ENCODE results near the gene EIF2D. TPM values are rescaled to one million over a fixed set of nuclear protein-coding genes. Genes with fewer than 3 reads are reported as not detected.

EIF2D gene
- total RNA-seq, 1 donor from 2014 or later = 19.5 TPM

GRCh38 chr1:206569556-206569955 lies 42.7 kb downstream of the EIF2D start:
- Mint-ChIP-seq H3K9me3 (ENCODE audit: unreplicated experiment) (no peaks in the 10 kb centered on the region), H3K27me3 (ENCODE audit: unreplicated experiment) (peaks cover 3% of the 10 kb centered on the region), H3K27ac (ENCODE audit: unreplicated experiment) (no peak overlapping the region), H3K4me3 (ENCODE audit: unreplicated experiment) (no peak overlapping the region), H3K4me1 (ENCODE audit: low read depth, unreplicated experiment) (peaks cover 6% of the 10 kb centered on the region), H3K36me3 (ENCODE audit: unreplicated experiment) (no peaks in the 10 kb centered on the region)
- TF ChIP-seq CTCF (IDR thresholded peaks at IDR 0.05; ENCODE audit: partially characterized antibody, unreplicated experiment) = no peak
- no peak for DNase-seq

DNA sequence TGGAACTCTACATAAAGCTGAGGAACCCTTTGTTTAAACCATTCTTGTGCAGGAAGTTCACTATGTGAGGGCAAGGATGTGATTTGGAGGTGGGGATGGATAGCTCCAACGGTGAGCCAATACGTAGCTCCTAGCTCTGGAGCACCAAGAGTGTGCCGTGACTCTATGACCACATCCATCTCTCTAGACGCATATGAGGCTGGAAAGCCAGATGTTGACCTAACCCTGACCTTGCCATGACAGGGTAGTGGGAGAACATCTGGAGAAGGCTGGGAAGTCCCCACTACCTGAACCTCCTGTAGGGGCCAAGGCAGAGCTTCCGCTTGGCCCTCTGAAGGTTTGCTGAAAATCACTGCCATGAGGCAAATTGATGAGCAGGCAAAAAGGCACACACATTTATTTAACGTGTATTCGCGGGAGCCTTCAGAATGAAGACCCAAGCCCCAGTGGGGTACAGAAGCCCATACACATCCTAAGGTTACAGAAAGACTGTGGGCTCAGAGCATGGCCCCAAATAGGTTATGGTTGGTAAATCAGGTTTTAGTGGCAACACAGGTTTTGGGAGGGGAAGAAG lies 43.4 kb downstream of the EIF2D start:
- Mint-ChIP-seq H3K36me3 (ENCODE audit: unreplicated experiment) (no peaks in the 10 kb centered on the region), H3K27ac (ENCODE audit: unreplicated experiment) (no peak overlapping the region), H3K4me1 (ENCODE audit: low read depth, unreplicated experiment) (peaks cover 6% of the 10 kb centered on the region), H3K27me3 (ENCODE audit: unreplicated experiment) (peaks cover 3% of the 10 kb centered on the region), H3K4me3 (ENCODE audit: unreplicated experiment) (no peak overlapping the region), H3K9me3 (ENCODE audit: unreplicated experiment) (peaks cover 3% of the 10 kb centered on the region)
- no peak for TF ChIP-seq CTCF (IDR thresholded peaks at IDR 0.05; ENCODE audit: partially characterized antibody, unreplicated experiment)
- DNase-seq = no peak

DNA sequence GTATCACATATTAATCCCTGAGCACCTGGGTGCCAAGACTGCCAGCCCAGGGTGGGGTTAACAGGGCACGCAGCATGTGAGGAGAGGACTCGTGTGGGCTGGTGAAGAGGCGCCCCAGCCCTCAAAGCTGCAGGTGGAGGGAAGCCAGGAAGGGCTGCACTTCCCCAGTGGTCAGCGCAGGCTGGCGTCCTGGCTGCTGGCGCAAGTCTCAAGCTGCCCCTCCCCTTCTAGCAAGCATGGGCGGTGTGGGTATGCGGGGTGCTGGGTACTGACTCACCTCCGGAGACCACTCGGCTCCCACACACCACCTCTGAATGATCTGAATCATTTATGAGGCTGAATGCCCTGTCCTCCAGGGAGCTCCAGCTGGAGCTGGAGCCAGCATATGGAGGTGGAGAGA lies 44.0 kb downstream of the EIF2D start:
- DNase-seq = no peak
- Mint-ChIP-seq H3K36me3 (ENCODE audit: unreplicated experiment) (no peaks in the 10 kb centered on the region), H3K27me3 (ENCODE audit: unreplicated experiment) (peaks cover 3% of the 10 kb centered on the region), H3K9me3 (ENCODE audit: unreplicated experiment) (peaks cover 3% of the 10 kb centered on the region), H3K4me1 (ENCODE audit: low read depth, unreplicated experiment) (peaks cover 6% of the 10 kb centered on the region), H3K4me3 (ENCODE audit: unreplicated experiment) (no peak overlapping the region), H3K27ac (ENCODE audit: unreplicated experiment) (no peak overlapping the region)
- no peak for TF ChIP-seq CTCF (IDR thresholded peaks at IDR 0.05; ENCODE audit: partially characterized antibody, unreplicated experiment)

DNA sequence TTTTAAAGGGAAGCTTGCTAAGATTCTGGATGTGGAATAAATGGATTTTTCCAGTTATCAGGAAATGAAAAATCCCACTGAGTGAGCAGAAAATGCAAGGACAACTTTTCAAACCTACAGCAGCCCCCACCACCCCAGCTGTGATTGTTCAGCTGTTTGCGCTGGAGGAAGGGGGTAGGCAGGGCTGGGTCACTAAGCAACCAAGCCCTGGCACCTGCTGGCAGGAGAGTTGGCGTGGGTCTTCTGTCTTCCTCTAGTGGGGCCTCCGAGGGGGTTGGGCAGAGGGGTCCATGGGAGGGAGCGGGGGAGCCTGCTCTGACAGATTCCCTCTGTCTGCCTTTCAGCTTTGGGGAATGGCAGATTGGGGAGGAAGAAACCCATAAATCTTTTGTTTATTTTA lies 45.3 kb downstream of the EIF2D start:
- Mint-ChIP-seq H3K27me3 (ENCODE audit: unreplicated experiment) (peaks cover 3% of the 10 kb centered on the region), H3K4me1 (ENCODE audit: low read depth, unreplicated experiment) (peaks cover 6% of the 10 kb centered on the region), H3K4me3 (ENCODE audit: unreplicated experiment) (no peak overlapping the region), H3K9me3 (ENCODE audit: unreplicated experiment) (peaks cover 3% of the 10 kb centered on the region), H3K27ac (ENCODE audit: unreplicated experiment) (no peak overlapping the region), H3K36me3 (ENCODE audit: unreplicated experiment) (no peaks in the 10 kb centered on the region)
- DNase-seq = no peak
- TF ChIP-seq CTCF (IDR thresholded peaks at IDR 0.05; ENCODE audit: partially characterized antibody, unreplicated experiment) = no peak

GRCh38 chr1:206565995-206566394 lies 46.3 kb downstream of the EIF2D start:
- Mint-ChIP-seq H3K27ac (ENCODE audit: unreplicated experiment) (no peak overlapping the region), H3K36me3 (ENCODE audit: unreplicated experiment) (no peaks in the 10 kb centered on the region)

More at GRCh38 chr1:206565995-206566394, 46.3 kb downstream of the EIF2D start:
- H3K4me1 Mint-ChIP-seq (ENCODE audit: low read depth, unreplicated experiment) = peaks cover 6% of the 10 kb centered on the region
- no peak for TF ChIP-seq CTCF (IDR thresholded peaks at IDR 0.05; ENCODE audit: partially characterized antibody, unreplicated experiment)
- peaks cover 3% of the 10 kb centered on the region for H3K27me3 Mint-ChIP-seq (ENCODE audit: unreplicated experiment)
- DNase-seq = no peak
- H3K9me3 Mint-ChIP-seq (ENCODE audit: unreplicated experiment) = peaks cover 3% of the 10 kb centered on the region
- no peak overlapping the region for H3K4me3 Mint-ChIP-seq (ENCODE audit: unreplicated experiment)

All from glutamatergic neuron (in vitro differentiated cells).